GM18868 (cell line): Measurements from ENCODE around the gene SPINT2.

Experiments used
- ATAC-seq: cut with Tn5 transposase; IDR thresholded peaks from one replicate; pipeline ENCODE4 v1.9.1; 2021; ENCODE audit warnings: mild to moderate bottlenecking, moderate library complexity; ENCODE audit not compliant: unreplicated experiment

The SPINT2 gene

GRCh38 chr19:38266981-38267597 lies 2.7 kb downstream of the SPINT2 start:
- no peak for ATAC-seq

GRCh38 chr19:38267761-38268483 lies 3.5 kb downstream of the SPINT2 start:
- ATAC-seq, result no peak

GRCh38 chr19:38268539-38268938 lies 4.2 kb downstream of the SPINT2 start:
- no peak for ATAC-seq

DNA sequence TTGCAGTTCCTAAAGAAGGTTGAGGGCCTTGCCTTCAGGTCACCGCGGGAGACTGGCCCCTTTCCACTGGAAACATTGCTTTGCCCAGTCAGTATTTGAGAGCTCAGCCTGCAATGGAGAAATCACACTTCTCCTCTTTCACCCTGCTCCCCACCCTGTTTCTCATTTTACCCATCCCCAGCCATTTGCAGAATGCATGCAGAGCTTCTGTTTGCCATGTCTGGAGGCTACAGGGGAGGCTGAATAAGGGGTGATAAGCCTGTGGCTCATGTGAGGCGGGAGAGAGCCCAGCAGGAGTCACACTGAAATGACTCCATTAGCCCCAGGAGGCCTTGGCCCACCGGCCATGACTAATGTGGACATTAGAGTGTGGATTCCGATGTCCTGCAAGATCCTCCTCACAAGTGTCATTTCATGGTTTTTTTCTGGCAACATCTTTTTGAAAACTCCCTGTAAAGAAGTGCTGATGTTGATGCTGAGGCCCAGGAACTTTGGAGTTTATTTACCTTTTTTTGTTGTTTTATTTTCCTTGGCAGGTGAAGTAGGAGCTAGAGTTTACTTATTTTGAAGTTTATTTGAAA lies 6.3 kb downstream of the SPINT2 start:
- ATAC-seq, result no peak

GRCh38 chr19:38273499-38273898 lies 9.1 kb downstream of the SPINT2 start:
- ATAC-seq, result no peak

DNA sequence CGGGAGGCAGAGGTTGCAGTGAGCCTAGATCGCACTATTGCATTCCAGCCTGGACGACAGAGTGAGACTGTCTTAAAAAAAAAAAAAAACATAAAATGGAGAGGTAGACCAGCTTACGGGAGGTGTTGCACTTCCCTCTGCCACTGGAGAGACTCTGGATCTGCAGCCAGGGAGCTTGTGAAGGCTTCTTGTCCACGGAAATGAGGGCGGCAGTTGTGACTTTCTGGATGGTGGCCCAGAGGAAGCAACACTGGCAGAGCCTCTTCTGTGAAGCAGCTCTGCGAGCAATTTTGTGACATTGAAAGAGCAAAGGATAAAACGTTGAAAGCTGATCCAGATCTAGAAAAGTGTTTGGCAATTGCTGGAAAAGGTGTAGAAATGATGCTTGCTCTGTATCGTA lies 10.4 kb downstream of the SPINT2 start:
- no peak for ATAC-seq

DNA sequence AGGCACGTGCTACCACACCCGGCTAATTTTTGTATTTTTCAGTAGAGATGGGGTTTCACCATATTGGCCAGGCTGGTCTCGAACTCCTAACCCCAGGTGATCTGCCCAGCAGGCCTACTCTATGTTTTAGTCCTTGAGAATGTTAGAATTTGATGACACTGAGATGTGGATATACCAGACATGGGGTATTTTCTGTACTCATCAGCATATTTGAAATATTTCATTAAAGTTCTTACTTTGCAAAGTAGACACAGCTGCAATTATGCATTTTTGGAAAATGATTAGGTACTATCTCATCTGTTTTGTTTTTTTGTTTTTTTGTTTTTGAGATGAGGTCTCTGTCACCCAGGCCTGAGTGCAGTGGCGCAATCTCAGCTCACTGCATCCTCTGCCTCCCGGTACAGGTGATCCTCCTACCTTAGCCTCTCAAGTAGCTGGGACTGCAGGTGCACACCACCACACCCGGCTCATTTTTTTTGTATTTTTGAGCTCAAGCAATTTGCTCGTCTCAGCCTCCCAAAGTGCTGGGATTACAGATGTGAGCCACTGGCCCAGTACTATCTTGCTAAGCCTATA lies 12.7 kb downstream of the SPINT2 start:
- ATAC-seq, result no peak

DNA sequence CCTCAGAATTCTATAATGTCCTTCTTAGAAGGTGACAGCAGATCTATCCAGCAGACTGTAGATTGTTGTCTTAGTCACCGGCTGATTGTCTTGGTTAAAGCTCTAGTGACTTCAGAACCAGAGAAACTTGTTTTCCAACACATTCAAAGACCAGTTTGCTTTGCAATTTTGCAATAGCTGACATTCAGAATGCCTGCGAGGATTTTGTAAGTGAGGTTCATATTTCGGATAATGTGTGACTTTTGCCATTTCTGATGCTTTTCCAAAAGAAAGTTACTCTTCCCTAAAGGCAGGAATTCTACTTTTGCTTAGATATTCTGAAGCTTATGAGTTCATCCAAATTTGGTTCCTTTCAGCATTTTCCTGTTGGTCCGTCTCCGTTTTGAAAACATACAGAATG lies 13.2 kb downstream of the SPINT2 start:
- ATAC-seq, result no peak

DNA sequence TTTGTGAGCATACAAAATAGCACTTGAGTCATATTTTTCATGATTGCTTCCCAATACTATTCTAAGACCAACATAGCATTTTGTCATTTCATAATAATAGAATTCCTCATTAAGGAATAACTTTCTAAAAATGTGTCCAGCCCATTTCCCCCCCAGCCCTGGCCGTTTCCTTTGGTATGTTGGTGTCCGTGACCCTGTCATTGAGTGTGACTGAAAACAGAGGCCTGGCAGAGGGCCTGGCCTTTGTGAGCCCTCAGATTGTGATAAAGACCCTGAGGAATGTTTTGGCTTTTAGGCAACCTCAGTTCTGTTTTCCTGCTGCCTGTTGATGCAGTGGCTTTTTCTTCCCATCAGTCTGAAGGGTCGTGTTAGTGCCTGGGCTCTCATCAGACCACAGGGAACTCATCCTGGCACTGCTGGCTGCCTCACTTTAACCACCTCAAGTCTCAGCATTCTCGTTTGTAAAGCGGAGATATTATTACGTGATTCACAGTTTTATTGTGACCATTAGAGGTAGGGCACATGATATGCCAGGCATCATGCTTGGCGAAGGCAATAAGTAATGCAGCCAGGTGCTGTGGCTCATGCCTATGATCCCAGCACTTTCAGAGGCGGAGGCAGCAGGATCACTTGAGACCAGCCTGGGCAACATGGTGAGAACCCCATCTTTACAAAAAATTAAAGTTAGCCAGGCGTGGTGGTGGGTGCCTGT lies 13.8 kb downstream of the SPINT2 start:
- ATAC-seq, result no peak

- ATAC-seq, result no peak
Measured at GRCh38 chr19:38278751-38279150, 14.4 kb downstream of the SPINT2 start.

DNA sequence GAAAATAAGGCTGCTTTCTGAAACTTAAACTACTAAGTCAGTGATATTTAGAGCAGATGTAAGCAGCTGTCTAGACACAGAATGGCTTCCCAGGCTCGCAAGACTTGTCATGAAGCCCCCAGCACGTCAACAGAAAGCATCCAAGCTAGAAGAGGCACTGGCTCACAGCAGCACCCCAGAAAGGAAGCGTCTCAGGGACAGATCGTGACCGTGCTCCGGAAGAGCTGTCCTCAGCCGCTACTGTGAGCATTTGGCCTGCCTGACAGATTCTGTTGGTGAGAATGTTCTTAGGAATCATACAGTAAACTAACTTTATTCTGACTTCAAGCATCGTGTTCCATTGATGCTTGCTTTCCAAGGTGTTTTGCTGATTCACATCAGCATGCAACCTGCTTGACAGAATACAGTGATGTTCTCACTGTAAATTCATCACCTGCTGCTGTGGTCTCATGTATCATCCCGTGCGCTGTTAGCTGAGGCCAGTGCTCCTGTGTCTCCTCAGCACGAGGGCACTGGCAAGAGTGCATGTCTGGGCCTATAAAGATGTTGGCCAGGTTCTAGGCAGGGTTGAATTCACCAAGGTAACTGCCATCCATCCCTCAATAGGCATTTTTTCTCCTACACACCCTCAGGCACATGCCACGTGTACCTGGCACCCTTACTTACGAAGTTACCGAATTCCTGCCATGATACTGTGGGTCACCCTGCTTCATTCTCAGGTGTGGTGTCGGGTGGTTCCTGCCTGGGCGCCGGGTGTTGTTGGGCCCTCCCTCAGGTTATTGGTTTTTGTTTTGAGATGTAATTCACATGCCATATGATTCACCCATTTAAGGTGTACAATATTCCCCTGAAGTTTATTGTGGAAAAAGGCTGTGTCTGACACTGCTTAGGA lies 15.9 kb downstream of the SPINT2 start:
- ATAC-seq, result no peak

- ATAC-seq, result no peak
Measured at GRCh38 chr19:38281811-38282566, 17.6 kb downstream of the SPINT2 start.

DNA sequence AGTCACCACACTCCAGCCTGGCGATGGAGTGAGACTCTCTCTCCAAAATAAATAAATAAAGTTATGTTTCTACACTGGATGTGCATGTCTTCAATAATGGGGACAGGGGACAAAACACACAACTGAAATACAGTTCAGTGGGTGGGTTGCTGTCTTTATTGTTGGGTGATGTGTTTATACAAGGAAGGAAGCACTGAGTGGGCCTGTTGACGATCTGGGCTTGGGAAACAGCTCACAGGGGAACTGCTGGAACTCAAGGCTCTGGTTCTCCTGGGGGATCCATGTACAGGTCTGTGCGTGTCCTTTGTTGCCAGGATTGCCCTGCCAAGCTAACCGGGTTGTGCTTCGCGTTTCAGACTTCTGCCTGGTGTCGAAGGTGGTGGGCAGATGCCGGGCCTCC lies 18.9 kb downstream of the SPINT2 start:
- no peak for ATAC-seq

GRCh38 chr19:38284422-38284821 lies 20.0 kb downstream of the SPINT2 start:
- no peak for ATAC-seq

DNA sequence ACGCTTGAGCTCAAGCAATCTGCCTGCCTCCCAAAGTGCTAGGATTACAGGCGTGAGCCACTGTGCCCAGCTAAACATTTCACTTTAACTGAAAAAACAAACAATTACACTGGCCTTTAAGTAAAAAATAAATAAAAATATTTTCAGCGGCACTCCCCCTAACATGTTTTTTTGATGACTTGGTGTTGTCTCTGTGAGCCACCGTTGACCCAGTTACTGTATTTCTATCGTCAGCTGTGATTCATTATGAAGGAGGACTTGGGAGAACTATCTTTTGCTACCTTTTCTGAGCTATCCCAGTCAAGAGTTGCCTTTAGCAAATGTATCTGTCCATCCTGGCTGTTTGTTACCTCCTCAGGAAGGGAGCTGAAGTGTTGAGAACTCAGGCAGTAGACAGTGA lies 21.2 kb downstream of the SPINT2 start:
- no peak for ATAC-seq

DNA sequence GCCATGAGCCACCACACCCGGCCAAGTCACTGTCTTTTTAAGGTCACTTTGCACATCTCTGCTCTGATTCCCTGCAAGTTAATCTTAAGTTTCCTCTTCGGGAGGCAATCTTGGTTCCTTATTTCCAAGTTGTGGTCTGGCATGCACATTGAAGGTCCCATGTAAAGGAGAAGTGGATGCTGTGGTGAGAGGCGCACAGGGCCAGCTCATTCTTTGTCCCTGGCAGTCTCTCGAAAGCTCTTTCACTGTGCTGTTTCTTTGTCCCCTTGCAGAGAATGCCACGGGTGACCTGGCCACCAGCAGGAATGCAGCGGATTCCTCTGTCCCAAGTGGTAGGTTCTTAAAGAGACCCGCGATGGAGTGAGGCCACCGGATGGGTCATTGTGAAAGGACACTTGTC lies 23.2 kb downstream of the SPINT2 start:
- no peak for ATAC-seq

DNA sequence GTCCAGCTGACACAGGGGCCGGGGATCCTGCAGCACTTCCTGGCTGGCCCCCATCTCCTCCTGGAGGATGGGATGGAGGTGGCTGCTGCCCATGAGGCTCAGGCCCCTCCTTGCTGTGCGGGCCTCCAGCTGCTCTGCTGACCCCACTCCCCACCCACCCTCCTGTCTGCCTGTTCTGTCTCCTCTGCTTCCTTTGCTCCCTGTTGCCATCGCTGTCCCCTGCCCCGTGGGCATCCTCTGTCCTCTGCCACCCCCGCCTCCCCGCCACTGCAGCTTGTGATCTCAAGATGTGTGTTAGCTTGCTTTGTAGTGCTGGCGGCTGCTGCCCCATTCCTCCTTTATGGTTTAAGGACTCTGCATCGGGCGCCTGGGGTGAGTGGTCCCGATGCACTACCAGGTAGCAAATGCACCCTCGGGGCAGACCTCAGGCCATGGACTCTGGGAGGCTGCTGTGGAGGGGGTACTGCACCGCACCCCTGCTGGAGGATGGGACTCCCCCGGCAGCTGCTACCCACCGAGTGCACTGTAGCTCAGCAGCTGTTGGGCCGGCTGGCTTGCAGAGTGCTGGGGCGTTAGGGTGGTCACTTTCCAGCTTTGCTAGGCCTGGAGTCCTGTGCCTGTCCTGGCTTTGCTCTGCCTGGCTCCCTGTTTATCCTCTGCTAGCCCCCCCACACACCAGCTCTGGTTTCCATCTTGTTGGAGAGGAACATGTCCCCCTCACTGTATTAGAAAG lies 23.9 kb downstream of the SPINT2 start:
- no peak for ATAC-seq

DNA sequence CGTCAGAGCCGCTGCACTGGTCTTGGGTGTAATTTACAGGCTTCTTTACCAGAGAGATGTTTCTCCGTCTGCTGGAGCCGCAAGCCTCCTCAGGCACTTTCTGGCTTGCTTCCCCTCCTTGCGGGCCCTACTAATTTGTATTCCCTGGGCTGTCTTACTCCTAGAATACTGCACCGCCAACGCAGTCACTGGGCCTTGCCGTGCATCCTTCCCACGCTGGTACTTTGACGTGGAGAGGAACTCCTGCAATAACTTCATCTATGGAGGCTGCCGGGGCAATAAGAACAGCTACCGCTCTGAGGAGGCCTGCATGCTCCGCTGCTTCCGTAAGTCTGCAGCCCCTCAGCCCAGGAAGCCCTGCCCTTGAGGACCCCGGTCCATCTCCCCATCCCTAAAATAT lies 25.6 kb downstream of the SPINT2 start:
- ATAC-seq, result no peak

DNA sequence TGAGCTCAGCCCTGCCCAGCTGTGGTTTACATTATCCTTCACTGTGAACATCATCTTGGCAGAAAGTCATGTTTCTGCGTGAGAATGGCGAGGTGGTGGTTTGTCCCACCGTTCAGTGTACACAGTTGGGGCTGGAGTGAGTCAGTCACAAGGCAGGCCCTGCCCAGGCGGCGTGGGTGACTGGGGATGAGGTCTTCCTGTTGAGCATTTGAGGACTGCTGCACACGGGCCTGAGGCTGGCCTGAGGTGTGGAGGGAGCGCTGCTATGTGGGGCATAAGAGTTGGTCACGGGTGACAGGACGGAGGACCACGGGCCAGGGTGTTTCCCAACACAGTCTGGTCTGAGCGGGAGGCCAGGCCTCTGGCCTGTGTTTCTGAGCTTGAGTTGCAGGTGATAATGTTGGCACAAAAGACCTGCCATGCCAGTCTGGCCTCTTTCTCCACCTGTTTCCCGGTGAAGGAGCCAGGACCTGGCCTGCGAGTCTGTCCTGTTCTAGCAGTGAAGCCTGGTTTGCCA lies 26.3 kb downstream of the SPINT2 start:
- ATAC-seq, result no peak
